Ovary (tissue), 9 donors: ENCODE data around the gene PCDHGA5. TPM values are rescaled to one million over a fixed set of nuclear protein-coding genes. Genes with fewer than 3 reads are reported as not detected.
"Not testable (repeated sequence)": the region's sequence is repeated elsewhere in the genome, so short reads cannot be mapped to it uniquely, and the experiment has no call there.

Experiments used
- DNase-seq, 5 donors: peaks; one replicate each; pipeline ENCODE4 v3.0.0-alpha.2; 2019 to 2020
- H3K27ac ChIP-seq, 2 donors: fragments of 200-600 bp; one replicate each; pipeline versions ENCODE4 v1.5.1 to v1.8.0; 2019 to 2022
- H3K27me3 ChIP-seq: fragments of 200-600 bp; one replicate; pipeline ENCODE4 v1.8.0; 2022
- H3K36me3 ChIP-seq: fragments of 200-600 bp; sonication (generic); one replicate; pipeline ENCODE4 v1.5.1; 2019
- H3K4me1 ChIP-seq: one replicate; pipeline ENCODE4 v1.8.1; 2013; ENCODE audit warnings: mild to moderate bottlenecking, moderate library complexity; ENCODE audit not compliant: insufficient read depth
- H3K4me3 ChIP-seq: fragments of 200-600 bp; sonication (generic); one replicate; pipeline ENCODE4 v1.5.1; 2017
- H3K9me3 ChIP-seq, 2 donors: fragments of 200-600 bp in 1 of 2; sonication (generic) in 1 of 2; one replicate each; pipeline versions ENCODE4 v1.5.1 to v1.8.1; 2013 to 2019; ENCODE audit warnings: mild to moderate bottlenecking in 1 of 2, moderate library complexity in 1 of 2
- EP300 ChIP-seq: sonication (generic); formaldehyde crosslinking; IDR thresholded peaks from one replicate; pipeline ENCODE4 v1.6.1; 2017; ENCODE audit warnings: antibody characterized with exemption
- POLR2A ChIP-seq: fragments of 450-650 bp; IDR thresholded peaks from one replicate; pipeline ENCODE4 v1.6.1; 2017; ENCODE audit warnings: antibody characterized with exemption, mild to moderate bottlenecking, moderate library complexity
- WGBS, 3 donors: extraction: QIAGEN DNeasy Blood & Tissue Kit in 1 of 3; methylation state at CpG; one replicate each; pipeline versions ENCODE4 v1.1.5 to v1.1.7; 2013 to 2017; 5-methylcytosine and 5-hydroxymethylcytosine counted together
- intact Hi-C, 4 donors: fragments of 100-400 bp; cut with DNase I; formaldehyde crosslinking; loops; one replicate each; pipeline versions ENCODE4 v1.11.0 to v1.15.1; 2022 to 2023
- polyA plus RNA-seq, 2 donors: library from polyadenylated mRNA; stranded (reverse); fragments of 200-250 nt in 1 of 2; fragments of 350-450 nt in 1 of 2; fragmentation: Illumina TruSeq in 1 of 2; extraction: RNeasy Lipid Tissue Mini Kit (QIAGEN cat#74804) in 1 of 2; gene quantifications; one replicate each; pipeline ENCODE4 v1.2.3, GENCODE V29; 2013 to 2014
- total RNA-seq, 7 donors: library from RNA; depleted of rRNA in 2 of 7; stranded (reverse); fragments of >200 nt in 2 of 7; fragmentation: NEBNext Ultra II Directional in 3 of 7; extraction: Animal tissue kit (Norgen Biotek cat#: 25700) in 3 of 7; gene quantifications; one replicate each; pipeline versions ENCODE4 v1.1.0 to v1.2.4, GENCODE V29; 2016 to 2023
- TF ChIP-seq, protein P1 (sequence below), 3 donors: fragments of 450-650 bp in 2 of 3; fragments of 200-600 bp in 1 of 3; IDR thresholded peaks; one replicate each; pipeline versions ENCODE4 v1.5.1 to v1.8.0; 2016 to 2022; ENCODE audit warnings: antibody characterized with exemption in 3 of 3, mild to moderate bottlenecking in 1 of 3
- donor health status: DM: no; HTN: no; CAD: no; lungs with moderate emphysema.
- donor health status: DM: no; HTN: no; CAD: no.
- donor health status: Bipolar disorder and iron deficiency.
- donor health status: DM: yes; HTN: yes; CAD: no.
- donor health status: DM: no; HTN: no; CAD: no.
- donor health status: DM: yes; HTN: yes; CAD: no.

PCDHGA5 gene
- total and polyA plus RNA-seq, 9 donors: 1.7 to 9.5 (median 4.5) TPM

DNA sequence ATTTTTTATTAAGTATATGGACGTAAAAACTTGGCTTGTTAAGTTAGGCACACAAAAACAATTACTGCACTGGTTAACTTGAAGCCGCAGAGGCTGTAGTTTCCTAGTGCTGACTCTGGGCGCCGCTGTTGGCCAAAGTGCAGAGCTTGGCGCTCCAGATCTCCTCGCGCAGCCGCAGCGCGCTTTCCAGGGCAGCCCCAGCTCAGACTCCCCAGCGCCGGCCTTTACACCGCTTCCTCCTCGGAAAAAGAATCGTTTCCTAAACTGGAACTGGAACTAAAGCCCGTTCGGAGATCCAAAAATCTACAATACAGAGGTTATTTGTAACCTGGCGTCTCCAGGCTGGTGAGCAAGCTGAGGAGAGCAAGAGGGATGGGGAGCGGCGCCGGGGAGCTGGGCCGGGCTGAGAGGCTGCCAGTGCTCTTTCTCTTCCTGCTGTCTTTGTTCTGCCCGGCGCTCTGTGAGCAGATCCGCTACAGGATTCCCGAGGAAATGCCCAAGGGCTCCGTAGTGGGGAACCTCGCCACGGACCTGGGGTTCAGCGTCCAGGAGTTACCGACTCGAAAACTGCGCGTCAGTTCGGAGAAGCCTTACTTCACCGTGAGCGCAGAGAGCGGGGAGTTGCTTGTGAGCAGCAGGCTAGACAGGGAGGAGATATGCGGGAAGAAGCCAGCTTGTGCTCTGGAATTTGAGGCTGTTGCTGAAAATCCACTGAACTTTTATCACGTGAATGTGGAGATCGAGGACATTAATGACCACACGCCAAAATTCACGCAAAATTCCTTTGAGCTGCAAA, 34.0 kb downstream of the PCDHGA5 start, which contains the start of gene PCDHGB5:
Gene PCDHGB5, plus strand, starts transcription at position 192 of the 796 bp plus-strand sequence. Its CDS starts 181 bp downstream, at position 373.
- DNase-seq: peak in 3 of 5 donors; percentile 43 to 57 (median 44)
- 5 to 7% (median 7%) methylated on average over 25 to 30 of the region's 43 CpGs for WGBS, 3 donors
- peaks cover 13 to 39% of the 10 kb centered on the region in 2 donors for H3K9me3 ChIP-seq
- H3K4me3 ChIP-seq: peak within 1 kb of the TSS; percentile 11
- H3K27me3 ChIP-seq, H3K4me1 ChIP-seq, H3K27ac ChIP-seq, H3K36me3 ChIP-seq: not testable (repeated sequence)
- TF ChIP-seq, protein P1, sequence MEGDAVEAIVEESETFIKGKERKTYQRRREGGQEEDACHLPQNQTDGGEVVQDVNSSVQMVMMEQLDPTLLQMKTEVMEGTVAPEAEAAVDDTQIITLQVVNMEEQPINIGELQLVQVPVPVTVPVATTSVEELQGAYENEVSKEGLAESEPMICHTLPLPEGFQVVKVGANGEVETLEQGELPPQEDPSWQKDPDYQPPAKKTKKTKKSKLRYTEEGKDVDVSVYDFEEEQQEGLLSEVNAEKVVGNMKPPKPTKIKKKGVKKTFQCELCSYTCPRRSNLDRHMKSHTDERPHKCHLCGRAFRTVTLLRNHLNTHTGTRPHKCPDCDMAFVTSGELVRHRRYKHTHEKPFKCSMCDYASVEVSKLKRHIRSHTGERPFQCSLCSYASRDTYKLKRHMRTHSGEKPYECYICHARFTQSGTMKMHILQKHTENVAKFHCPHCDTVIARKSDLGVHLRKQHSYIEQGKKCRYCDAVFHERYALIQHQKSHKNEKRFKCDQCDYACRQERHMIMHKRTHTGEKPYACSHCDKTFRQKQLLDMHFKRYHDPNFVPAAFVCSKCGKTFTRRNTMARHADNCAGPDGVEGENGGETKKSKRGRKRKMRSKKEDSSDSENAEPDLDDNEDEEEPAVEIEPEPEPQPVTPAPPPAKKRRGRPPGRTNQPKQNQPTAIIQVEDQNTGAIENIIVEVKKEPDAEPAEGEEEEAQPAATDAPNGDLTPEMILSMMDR (IDR thresholded peaks at IDR 0.05): peak in 1 of 3 donors; percentile 37
- intact Hi-C loops: loop anchor here in 1 of 4 donors (10.0 kb wide), 1 partner anchor 157 kb away; no protein-coding TSS in a partner anchor

DNA sequence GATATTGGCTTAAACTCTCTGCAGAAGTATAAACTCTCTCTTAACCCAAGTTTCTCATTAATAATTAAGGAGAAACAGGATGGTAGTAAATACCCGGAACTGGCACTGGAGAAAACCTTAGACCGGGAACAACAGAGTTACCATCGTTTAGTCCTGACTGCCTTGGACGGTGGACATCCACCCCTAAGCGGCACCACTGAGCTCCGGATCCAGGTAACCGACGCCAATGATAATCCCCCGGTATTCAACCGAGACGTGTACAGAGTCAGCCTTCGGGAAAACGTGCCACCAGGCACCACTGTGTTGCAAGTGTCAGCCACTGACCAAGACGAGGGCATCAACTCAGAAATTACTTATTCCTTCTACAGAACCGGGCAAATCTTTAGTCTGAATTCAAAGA, 34.6 kb downstream of the PCDHGA5 start:
- H3K27ac ChIP-seq: no peak overlapping the region
- H3K4me1 ChIP-seq: no peaks in the 10 kb centered on the region
- no peaks in the 10 kb centered on the region for H3K27me3 ChIP-seq
- DNase-seq: no peak
- no peaks in the 10 kb centered on the region for H3K36me3 ChIP-seq
- WGBS, 3 donors: 21 to 36% (median 26%) methylated on average over 15 of the region's 15 CpGs
- H3K9me3 ChIP-seq: peaks cover 10 to 42% of the 10 kb centered on the region in 2 donors
- TF ChIP-seq, protein P1 (IDR thresholded peaks at IDR 0.05): no peak
- TF ChIP-seq EP300 (no peak), POLR2A (no peak)
- H3K4me3 ChIP-seq: no peak overlapping the region
- intact Hi-C loops: loop anchor here in 1 of 4 donors (10.0 kb wide), 1 partner anchor 156 kb away; no protein-coding TSS in a partner anchor

DNA sequence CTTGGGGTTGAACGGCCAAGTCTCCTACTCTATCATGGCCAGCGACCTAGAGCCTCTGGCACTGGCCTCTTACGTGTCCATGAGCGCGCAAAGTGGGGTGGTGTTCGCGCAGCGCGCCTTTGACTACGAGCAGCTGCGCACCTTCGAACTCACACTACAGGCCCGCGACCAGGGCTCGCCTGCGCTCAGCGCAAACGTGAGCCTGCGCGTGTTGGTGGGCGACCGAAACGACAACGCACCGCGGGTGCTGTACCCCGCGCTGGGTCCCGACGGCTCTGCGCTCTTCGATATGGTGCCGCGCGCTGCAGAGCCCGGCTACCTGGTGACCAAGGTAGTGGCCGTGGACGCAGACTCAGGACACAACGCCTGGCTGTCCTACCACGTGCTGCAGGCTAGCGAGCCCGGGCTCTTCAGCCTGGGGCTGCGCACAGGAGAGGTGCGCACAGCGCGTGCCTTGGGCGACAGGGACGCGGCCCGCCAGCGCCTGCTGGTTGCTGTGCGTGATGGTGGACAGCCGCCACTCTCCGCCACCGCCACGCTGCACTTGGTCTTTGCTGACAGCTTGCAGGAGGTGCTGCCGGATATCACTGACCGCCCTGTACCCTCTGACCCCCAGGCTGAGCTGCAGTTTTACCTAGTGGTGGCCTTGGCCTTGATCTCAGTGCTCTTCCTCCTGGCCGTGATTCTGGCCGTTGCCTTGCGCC, 35.7 kb downstream of the PCDHGA5 start:
- WGBS, 3 donors: 21 to 29% (median 21%) methylated on average over 5 to 61 of the region's 61 CpGs
- intact Hi-C loops: loop anchor here in 2 of 4 donors (10.0 kb wide), 1 partner anchor 155 kb away; no protein-coding TSS in a partner anchor
- H3K4me3 ChIP-seq: no peak overlapping the region

More for the DNA sequence above, 35.7 kb downstream of the PCDHGA5 start:
- Histone ChIP-seq H3K9me3 (peaks cover 10 to 38% of the 10 kb centered on the region in 2 donors), H3K36me3 (no peaks in the 10 kb centered on the region), H3K4me1 (no peaks in the 10 kb centered on the region), H3K27me3 (no peaks in the 10 kb centered on the region), H3K27ac (no peak overlapping the region)
- TF ChIP-seq, protein P1 (IDR thresholded peaks at IDR 0.05): no peak
- no peak for DNase-seq
